ENCODE data around the gene RMRP. TPM values are rescaled to one million over a fixed set of nuclear protein-coding genes. Genes with fewer than 3 reads are reported as not detected.

The RMRP gene
- total RNA-seq, 4 donors from 2014 or later: 115 to 715 (median 367) TPM

- in situ Hi-C loops (cut with MboI; ENCODE audit: low sequenced_read_pairs in 4 of 4): no loop called here
- ATAC-seq (no peak), DNase-seq (no peak)
Measured at GRCh38 chr9:35703906-35704672, 46.3 kb upstream of the RMRP start.

GRCh38 chr9:35702696-35703095 lies 44.9 kb upstream of the RMRP start:
- in situ Hi-C loops (cut with MboI; ENCODE audit: low sequenced_read_pairs in 4 of 4) (no loop called here), intact Hi-C loops (cut with DNase I; ENCODE audit: low total_unique reads) (no loop called here)
- no peak for DNase-seq
- no peak for ATAC-seq
- Histone ChIP-seq H3K4me3 (no peak overlapping the region), H3K27me3 (no peaks in the 10 kb centered on the region), H3K9me3 (no peaks in the 10 kb centered on the region), H3K4me1 (no peaks in the 10 kb centered on the region), H3K36me3 (peaks cover 17 to 100% of the 10 kb centered on the region in 2 donors), H3K27ac (no peak overlapping the region)
- TF ChIP-seq CTCF (IDR thresholded peaks at IDR 0.05 in 4 of 5, conservative IDR thresholded peaks at IDR 0.05 in 1 of 5) (no peak), POLR2A (IDR thresholded peaks at IDR 0.05) (no peak)

More at GRCh38 chr9:35703906-35704672, 46.3 kb upstream of the RMRP start:
- Histone ChIP-seq H3K36me3 (peaks cover 17 to 100% of the 10 kb centered on the region in 2 donors), H3K9me3 (no peaks in the 10 kb centered on the region), H3K4me1 (no peaks in the 10 kb centered on the region), H3K27me3 (no peaks in the 10 kb centered on the region), H3K4me3 (no peak overlapping the region), H3K27ac (no peak overlapping the region)
- no peak for TF ChIP-seq CTCF (IDR thresholded peaks at IDR 0.05 in 4 of 5, conservative IDR thresholded peaks at IDR 0.05 in 1 of 5)
- TF ChIP-seq POLR2A (IDR thresholded peaks at IDR 0.05): no peak
- intact Hi-C loops (cut with DNase I; ENCODE audit: low total_unique reads): no loop called here

- intact Hi-C loops (cut with DNase I; ENCODE audit: low total_unique reads): no loop called here
- H3K4me1 ChIP-seq: peaks cover 4 to 7% of the 10 kb centered on the region in 2 donors
- DNase-seq (no peak), ATAC-seq (no peak)
- H3K9me3 ChIP-seq: no peaks in the 10 kb centered on the region
- no peak overlapping the region for H3K4me3 ChIP-seq
- no peak for TF ChIP-seq CTCF (IDR thresholded peaks at IDR 0.05 in 4 of 5, conservative IDR thresholded peaks at IDR 0.05 in 1 of 5)
- no peak for TF ChIP-seq POLR2A (IDR thresholded peaks at IDR 0.05)
- no peak overlapping the region for H3K27ac ChIP-seq
- in situ Hi-C loops (cut with MboI; ENCODE audit: low sequenced_read_pairs in 4 of 4): no loop called here
- no peaks in the 10 kb centered on the region for H3K27me3 ChIP-seq
- H3K36me3 ChIP-seq: peaks cover 6 to 93% of the 10 kb centered on the region in 2 donors
Measured at GRCh38 chr9:35700942-35701341, 43.1 kb upstream of the RMRP start.

GRCh38 chr9:35700031-35700430 lies 42.2 kb upstream of the RMRP start:
- intact Hi-C loops (cut with DNase I; ENCODE audit: low total_unique reads): no loop called here
- Histone ChIP-seq H3K4me3 (no peak overlapping the region), H3K27me3 (no peaks in the 10 kb centered on the region), H3K27ac (no peak overlapping the region), H3K4me1 (peaks cover 6 to 7% of the 10 kb centered on the region in 2 donors), H3K36me3 (peaks cover 6 to 83% of the 10 kb centered on the region in 2 donors), H3K9me3 (no peaks in the 10 kb centered on the region)
- in situ Hi-C loops (cut with MboI; ENCODE audit: low sequenced_read_pairs in 4 of 4): no loop called here
- DNase-seq: no peak
- no peak for ATAC-seq
- TF ChIP-seq CTCF (IDR thresholded peaks at IDR 0.05 in 4 of 5, conservative IDR thresholded peaks at IDR 0.05 in 1 of 5) (no peak), POLR2A (IDR thresholded peaks at IDR 0.05) (no peak)
